RWPE1 (cell line): ENCODE measurements around the gene PRXL2B.

Experiments
- CTCF ChIA-PET: fragments of 350-600 bp; sonication (Branson Sonifier 250); formaldehyde crosslinking; extraction: SDS; loops from one replicate; lab custom pipeline; 2021; lab: Yijun Ruan, JAX
- POLR2A ChIA-PET: fragments of 400-600 bp; formaldehyde crosslinking; extraction: SDS; loops from one replicate; lab custom pipeline; 2020; ENCODE audit warnings: antibody characterized with exemption; ENCODE audit not compliant: low non-redundant PET; lab: Yijun Ruan, JAX
- DNase-seq: peaks from one replicate; pipeline ENCODE4 v3.0.0; 2012; ENCODE audit warnings: low spot score
- H3K27ac ChIP-seq: fragments of 450-650 bp; 2 replicates; pipeline ENCODE4 v1.5.1; 2017
- TF ChIP-seq, protein P1 (sequence below): fragments of 450-650 bp; conservative IDR thresholded peaks from 2 replicates; pipeline ENCODE4 v1.5.1; 2017; ENCODE audit warnings: low read depth, mild to moderate bottlenecking

The PRXL2B gene

DNA sequence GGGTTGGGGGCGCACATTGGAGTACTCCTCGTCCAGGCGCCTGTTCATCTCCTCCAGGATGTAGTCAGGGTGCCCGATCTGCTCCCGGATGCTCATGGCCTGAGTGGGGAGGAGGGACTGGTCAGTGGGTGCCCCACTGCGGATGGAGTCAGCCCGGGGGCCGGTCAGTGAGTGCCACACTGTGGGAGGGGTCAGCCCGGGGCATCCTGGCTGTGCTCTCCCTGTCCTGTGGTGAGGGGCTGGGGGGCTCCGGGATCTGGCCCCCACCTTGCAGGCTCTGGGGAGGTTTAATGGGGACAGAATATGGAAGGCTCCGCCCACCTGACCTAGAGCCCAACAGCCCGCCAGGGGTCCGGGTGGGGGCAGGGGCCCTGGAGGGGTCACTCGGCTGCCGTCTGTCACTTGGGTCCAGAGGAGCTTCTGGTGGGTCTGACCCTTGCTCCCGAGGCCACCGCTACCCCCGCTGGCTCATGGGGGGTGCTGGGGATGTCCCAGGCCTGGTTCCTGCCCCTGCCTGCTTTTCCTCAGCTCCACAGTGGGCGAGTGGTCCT, 8.8 kb downstream of the PRXL2B start:
- no peak overlapping the region for H3K27ac ChIP-seq
- ChIA-PET CTCF (no interaction called here), POLR2A (no interaction called here)
- TF ChIP-seq, protein P1, sequence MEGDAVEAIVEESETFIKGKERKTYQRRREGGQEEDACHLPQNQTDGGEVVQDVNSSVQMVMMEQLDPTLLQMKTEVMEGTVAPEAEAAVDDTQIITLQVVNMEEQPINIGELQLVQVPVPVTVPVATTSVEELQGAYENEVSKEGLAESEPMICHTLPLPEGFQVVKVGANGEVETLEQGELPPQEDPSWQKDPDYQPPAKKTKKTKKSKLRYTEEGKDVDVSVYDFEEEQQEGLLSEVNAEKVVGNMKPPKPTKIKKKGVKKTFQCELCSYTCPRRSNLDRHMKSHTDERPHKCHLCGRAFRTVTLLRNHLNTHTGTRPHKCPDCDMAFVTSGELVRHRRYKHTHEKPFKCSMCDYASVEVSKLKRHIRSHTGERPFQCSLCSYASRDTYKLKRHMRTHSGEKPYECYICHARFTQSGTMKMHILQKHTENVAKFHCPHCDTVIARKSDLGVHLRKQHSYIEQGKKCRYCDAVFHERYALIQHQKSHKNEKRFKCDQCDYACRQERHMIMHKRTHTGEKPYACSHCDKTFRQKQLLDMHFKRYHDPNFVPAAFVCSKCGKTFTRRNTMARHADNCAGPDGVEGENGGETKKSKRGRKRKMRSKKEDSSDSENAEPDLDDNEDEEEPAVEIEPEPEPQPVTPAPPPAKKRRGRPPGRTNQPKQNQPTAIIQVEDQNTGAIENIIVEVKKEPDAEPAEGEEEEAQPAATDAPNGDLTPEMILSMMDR = no peak
- no peak for DNase-seq

DNA sequence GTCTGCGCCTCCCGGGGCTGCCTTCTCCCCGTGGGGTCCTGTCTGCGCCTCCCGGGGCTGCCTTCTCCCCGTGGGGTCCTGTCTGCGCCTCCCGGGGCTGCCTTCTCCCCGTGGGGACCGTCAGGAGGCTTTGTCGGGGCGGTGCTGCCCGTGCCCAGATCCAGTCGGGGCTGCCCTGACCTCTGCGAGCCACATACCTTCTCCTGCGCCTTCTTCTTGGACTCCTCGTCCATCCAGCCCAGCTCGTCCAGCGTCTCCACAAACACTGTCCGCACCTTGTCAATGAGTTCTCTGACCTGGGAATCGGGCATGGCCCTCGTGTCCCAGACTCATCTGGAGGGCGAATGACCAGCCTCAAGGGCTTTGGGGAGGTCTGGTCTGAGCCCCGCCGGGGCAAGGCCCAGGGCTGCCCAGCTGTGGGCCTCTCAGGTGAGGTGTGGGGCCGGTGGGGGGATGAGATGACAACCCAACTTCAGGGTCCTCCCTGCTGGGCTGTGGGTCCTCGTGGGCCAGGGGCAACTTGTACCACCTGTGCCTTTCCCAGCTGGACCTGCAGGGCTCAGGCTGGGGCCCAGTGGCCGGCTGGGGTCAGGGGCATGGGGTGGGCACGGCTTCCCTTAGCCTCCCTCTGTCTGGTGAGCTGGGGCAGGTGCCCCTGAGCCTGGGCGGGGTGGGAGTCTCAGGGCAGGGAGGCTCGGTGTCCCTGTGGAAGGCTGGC, 9.4 kb downstream of the PRXL2B start:
- CTCF ChIA-PET = no interaction called here
- H3K27ac ChIP-seq = no peak overlapping the region
- POLR2A ChIA-PET = no interaction called here
- TF ChIP-seq, protein P1 = no peak
- no peak for DNase-seq

DNA sequence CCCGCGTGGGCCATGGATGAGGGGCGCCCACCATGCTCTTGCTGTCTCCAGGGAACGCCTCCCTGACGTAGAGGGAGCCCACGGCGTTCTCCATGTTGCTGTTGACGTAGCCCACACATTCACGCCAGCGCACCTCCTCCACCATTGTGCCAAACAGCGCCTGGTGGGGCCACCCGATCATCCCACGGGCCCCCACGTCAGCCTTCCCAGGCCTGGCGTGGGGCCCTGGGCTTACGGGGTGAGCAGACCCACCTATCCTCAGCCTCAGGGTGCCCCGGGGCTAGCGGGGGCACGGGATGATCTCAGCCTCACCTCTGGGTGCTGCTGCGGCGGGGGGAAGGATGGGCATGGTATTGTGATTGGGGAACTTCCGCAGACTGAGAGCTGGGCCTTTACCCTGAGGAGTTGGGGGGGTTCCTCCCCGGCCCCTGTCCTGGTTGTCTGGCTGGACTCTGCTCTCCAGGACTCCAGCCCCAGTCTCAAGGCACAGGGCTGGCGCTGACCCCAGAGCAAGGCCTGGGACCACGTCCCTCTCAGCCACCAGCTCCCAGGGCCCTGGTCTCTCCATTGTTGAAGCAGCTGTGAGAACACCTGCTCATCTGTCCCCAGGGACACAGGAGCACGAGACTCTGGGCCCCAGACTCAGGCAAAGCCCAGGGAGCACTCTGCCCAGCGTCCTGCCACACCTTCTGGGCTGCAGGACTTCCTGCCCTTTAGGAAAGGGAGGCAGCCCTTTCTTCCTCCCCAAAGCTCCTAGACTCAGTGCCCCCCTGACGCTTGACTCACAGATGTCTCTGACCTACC, 10.2 kb downstream of the PRXL2B start:
- ChIA-PET POLR2A (no interaction called here), CTCF (no interaction called here)
- TF ChIP-seq, protein P1 = no peak
- H3K27ac ChIP-seq = no peak overlapping the region
- no peak for DNase-seq

DNA sequence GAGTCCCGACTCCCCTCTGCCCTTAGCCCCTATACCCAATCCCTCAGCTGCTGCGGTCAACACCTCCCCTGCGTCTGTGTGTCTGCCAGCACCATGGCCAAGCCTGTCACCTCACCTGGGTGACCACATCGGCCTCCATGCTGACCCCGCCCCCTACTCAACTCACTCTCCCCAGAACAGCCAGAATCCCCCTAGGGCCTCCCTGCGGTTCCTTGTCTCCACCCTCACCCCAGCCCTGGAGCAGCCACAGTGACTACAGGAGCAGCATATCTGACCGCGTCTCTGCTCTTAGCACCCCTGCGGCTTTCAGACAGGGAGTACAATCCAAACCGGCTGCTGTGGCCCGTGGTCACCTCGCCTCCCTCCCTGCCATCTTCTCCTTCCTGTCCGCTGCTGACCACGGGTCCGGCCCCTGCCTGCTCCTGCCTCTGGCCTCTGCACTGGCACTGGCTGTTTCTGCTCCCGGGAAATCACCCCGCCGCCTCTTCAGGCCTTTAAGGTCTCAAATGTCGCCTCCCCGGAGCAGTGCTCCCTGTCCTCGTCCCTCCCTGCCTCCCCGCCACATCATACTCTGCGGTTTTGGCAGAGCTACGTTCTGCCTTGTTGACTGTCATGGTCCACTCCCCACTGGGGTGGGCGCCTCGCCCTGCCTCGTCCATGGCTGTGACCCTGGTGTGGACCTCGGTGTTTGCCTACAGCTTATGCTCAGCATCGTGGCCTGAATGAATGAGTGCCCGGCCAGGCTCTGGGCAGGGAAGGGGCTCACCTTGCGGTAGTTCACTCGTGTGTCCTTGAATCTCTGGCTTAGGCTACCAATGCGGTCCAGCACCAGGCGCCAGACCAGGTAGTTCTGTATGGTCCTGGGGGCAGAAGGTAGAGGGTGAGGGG, 11.1 kb downstream of the PRXL2B start:
- ChIA-PET CTCF (no interaction called here), POLR2A (interaction anchor here (0.6 kb wide), 1 partner anchor 1182 kb away, joined by 3 read pairs; no protein-coding TSS in a partner anchor)
- H3K27ac ChIP-seq = no peak overlapping the region
- no peak for DNase-seq
- TF ChIP-seq, protein P1 = no peak

DNA sequence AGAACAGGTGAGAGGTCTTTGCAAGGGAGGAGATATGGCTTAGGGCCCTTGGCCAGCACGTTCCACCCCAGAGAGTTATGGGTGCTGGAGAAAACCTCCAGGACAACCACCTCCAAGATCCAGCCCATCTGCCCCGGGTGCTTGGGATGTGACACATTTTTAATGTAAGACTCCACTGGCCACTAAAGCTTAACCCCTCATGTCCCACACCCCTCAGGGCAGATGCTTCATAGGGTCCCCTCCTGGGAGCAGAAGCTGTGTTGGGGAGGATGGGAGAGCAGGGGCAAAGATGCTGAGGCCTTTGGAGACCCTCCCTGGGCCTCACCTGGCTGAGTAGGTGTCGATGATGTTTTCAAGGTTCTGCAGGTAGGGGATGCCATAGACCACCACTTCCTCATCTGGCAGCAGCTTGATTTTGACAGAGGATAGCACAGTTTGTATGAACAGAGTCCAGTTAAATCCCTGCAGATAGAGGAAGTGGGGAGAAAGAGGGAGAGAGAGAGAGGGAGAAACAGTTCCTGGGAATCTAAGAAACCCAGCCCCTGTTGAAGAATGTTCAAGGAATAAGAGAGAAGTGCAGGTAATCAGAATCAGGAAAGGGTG, 11.9 kb downstream of the PRXL2B start:
- no peak for DNase-seq
- no peak overlapping the region for H3K27ac ChIP-seq
- CTCF ChIA-PET = no interaction called here
- TF ChIP-seq, protein P1 = no peak
- POLR2A ChIA-PET = interaction anchor here (0.6 kb wide), 1 partner anchor 1183 kb away, joined by 3 read pairs; no protein-coding TSS in a partner anchor
